ENCODE data around the gene PRIM1. TPM values are rescaled to one million over a fixed set of nuclear protein-coding genes. Genes with fewer than 3 reads are reported as not detected.

Gene PRIM1
- total RNA-seq, 1 donor: 5.8 TPM

- H3K4me1 ChIP-seq (ENCODE audit: insufficient read depth, low read length): peaks cover 2% of the 10 kb centered on the region
- TF ChIP-seq, protein P1, sequence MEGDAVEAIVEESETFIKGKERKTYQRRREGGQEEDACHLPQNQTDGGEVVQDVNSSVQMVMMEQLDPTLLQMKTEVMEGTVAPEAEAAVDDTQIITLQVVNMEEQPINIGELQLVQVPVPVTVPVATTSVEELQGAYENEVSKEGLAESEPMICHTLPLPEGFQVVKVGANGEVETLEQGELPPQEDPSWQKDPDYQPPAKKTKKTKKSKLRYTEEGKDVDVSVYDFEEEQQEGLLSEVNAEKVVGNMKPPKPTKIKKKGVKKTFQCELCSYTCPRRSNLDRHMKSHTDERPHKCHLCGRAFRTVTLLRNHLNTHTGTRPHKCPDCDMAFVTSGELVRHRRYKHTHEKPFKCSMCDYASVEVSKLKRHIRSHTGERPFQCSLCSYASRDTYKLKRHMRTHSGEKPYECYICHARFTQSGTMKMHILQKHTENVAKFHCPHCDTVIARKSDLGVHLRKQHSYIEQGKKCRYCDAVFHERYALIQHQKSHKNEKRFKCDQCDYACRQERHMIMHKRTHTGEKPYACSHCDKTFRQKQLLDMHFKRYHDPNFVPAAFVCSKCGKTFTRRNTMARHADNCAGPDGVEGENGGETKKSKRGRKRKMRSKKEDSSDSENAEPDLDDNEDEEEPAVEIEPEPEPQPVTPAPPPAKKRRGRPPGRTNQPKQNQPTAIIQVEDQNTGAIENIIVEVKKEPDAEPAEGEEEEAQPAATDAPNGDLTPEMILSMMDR (IDR thresholded peaks at IDR 0.05; ENCODE audit: extremely low read depth, low read depth, low read length): no peak
- no peaks in the 10 kb centered on the region for H3K36me3 ChIP-seq (ENCODE audit: insufficient read depth, low read length)
- H3K27me3 ChIP-seq (ENCODE audit: insufficient read depth, low read length): no peaks in the 10 kb centered on the region
- peaks cover under 1% of the 10 kb centered on the region for H3K79me2 ChIP-seq (ENCODE audit: insufficient read depth, low read length)
- no peaks in the 10 kb centered on the region for H3K9me3 ChIP-seq (ENCODE audit: low read depth, low read length)
- DNase-seq (ENCODE audit: insufficient read length, low spot score, missing footprints): peak; percentile 13
- H3K27ac ChIP-seq (ENCODE audit: low read depth, low read length): no peak overlapping the region
- H3K4me2 ChIP-seq (ENCODE audit: insufficient read depth, low read length): no peak overlapping the region
- H3K4me3 ChIP-seq (ENCODE audit: insufficient read depth, low read length): no peak overlapping the region
- H2AFZ ChIP-seq (ENCODE audit: low read length): no peak overlapping the region
- no peaks in the 10 kb centered on the region for H4K20me1 ChIP-seq (ENCODE audit: insufficient read depth, low read length)
These were observed 58.0 kb downstream of the PRIM1 start for GRCh38 chr12:56694161-56694560.

DNA sequence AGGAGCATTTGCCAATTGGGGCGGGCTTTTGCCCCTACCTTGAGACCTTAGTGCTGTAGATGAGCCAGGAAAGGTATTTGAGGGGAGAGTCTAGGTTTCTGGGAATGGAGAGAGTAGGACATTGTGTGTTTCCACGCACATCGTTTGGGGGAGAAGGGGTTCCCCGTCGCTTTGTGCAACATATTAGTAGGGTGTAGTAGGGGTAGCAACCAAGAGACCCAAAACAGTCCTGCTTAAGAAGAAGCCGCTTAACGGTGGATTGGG lies 63.3 kb downstream of the PRIM1 start:
- TF ChIP-seq, protein P1 (IDR thresholded peaks at IDR 0.05; ENCODE audit: extremely low read depth, low read depth, low read length): no peak
- H3K4me2 ChIP-seq (ENCODE audit: insufficient read depth, low read length): peak overlapping the region; percentile 98
- H3K27ac ChIP-seq (ENCODE audit: low read depth, low read length): peak overlapping the region; percentile 92
- peak overlapping the region; percentile 84 for H3K4me3 ChIP-seq (ENCODE audit: insufficient read depth, low read length)
- peaks cover 26% of the 10 kb centered on the region for H4K20me1 ChIP-seq (ENCODE audit: insufficient read depth, low read length)
- no peaks in the 10 kb centered on the region for H3K27me3 ChIP-seq (ENCODE audit: insufficient read depth, low read length)
- peak overlapping the region; percentile 89 for H2AFZ ChIP-seq (ENCODE audit: low read length)
- H3K4me1 ChIP-seq (ENCODE audit: insufficient read depth, low read length): peaks cover 25% of the 10 kb centered on the region
- no peaks in the 10 kb centered on the region for H3K36me3 ChIP-seq (ENCODE audit: insufficient read depth, low read length)
- H3K9me3 ChIP-seq (ENCODE audit: low read depth, low read length): no peaks in the 10 kb centered on the region
- peaks cover 45% of the 10 kb centered on the region for H3K79me2 ChIP-seq (ENCODE audit: insufficient read depth, low read length)
- no peak for DNase-seq (ENCODE audit: insufficient read length, low spot score, missing footprints)

DNA sequence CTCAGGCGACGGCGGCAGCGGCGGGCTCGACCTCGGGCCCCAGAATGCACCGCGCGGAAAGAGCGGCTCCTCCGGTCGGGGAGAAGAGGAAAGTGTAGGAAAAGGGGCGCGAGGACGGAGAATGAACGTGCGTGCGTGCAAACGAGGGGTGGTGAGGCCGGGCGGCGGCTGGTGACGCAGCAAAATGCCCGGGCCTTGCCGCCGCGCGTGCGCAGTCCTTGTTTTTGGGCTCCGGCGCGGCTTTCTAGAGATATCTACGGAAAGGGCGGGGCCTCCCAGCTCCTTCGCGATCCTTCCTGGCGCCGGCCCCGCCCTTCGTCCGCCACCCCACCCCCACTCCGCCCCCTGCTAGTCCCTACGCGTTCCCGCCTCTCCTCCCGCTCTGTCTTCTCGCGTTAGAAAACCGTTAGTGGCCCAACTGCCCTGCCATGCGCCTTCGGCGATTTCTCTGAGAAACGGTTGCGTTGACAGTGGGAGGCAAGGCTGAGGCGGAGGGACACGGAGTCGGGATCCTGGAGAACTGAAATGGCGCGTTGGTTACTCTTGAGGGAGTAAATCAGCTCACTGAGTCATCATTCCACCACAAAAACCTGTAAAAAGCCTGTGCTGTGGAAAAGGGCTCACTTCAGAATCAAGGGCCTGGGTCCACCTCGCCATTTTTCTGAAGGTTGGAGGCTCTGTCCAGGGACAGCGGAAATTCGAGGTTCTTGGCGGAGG lies 63.8 kb downstream of the PRIM1 start, which contains the start of gene PTGES3:
PTGES3 (minus strand) TSS at position 156 of the 717 bp plus-strand sequence. CDS start 285 bp downstream, outside the sequence.
- Histone ChIP-seq H3K4me3 (ENCODE audit: insufficient read depth, low read length) (peak within 1 kb of the TSS; percentile 84), H3K27ac (ENCODE audit: low read depth, low read length) (peak within 1 kb of the TSS; percentile 97), H3K4me1 (ENCODE audit: insufficient read depth, low read length) (peaks cover 25% of the 10 kb centered on the region), H3K79me2 (ENCODE audit: insufficient read depth, low read length) (peaks cover 49% of the 10 kb centered on the region), H3K36me3 (ENCODE audit: insufficient read depth, low read length) (no peaks in the 10 kb centered on the region), H3K27me3 (ENCODE audit: insufficient read depth, low read length) (no peaks in the 10 kb centered on the region), H4K20me1 (ENCODE audit: insufficient read depth, low read length) (peaks cover 26% of the 10 kb centered on the region), H3K4me2 (ENCODE audit: insufficient read depth, low read length) (peak within 1 kb of the TSS; percentile 98), H3K9me3 (ENCODE audit: low read depth, low read length) (no peaks in the 10 kb centered on the region), H2AFZ (ENCODE audit: low read length) (peak within 1 kb of the TSS; percentile 89)
- TF ChIP-seq, protein P1 (IDR thresholded peaks at IDR 0.05; ENCODE audit: extremely low read depth, low read depth, low read length): no peak
- peak; percentile 98 for DNase-seq (ENCODE audit: insufficient read length, low spot score, missing footprints)

GRCh38 chr12:56687223-56688128 lies 64.6 kb downstream of the PRIM1 start:
- Histone ChIP-seq H3K36me3 (ENCODE audit: insufficient read depth, low read length) (no peaks in the 10 kb centered on the region), H3K4me1 (ENCODE audit: insufficient read depth, low read length) (peaks cover 25% of the 10 kb centered on the region), H4K20me1 (ENCODE audit: insufficient read depth, low read length) (peaks cover 32% of the 10 kb centered on the region), H3K27me3 (ENCODE audit: insufficient read depth, low read length) (no peaks in the 10 kb centered on the region), H3K79me2 (ENCODE audit: insufficient read depth, low read length) (peaks cover 57% of the 10 kb centered on the region), H2AFZ (ENCODE audit: low read length) (peak overlapping the region; percentile 76), H3K4me2 (ENCODE audit: insufficient read depth, low read length) (peak overlapping the region; percentile 91), H3K27ac (ENCODE audit: low read depth, low read length) (peak overlapping the region; percentile 97), H3K4me3 (ENCODE audit: insufficient read depth, low read length) (peak overlapping the region; percentile 84), H3K9me3 (ENCODE audit: low read depth, low read length) (no peaks in the 10 kb centered on the region)
- TF ChIP-seq, protein P1 (IDR thresholded peaks at IDR 0.05; ENCODE audit: extremely low read depth, low read depth, low read length): no peak
- peak; percentile 42 for DNase-seq (ENCODE audit: insufficient read length, low spot score, missing footprints)
